CD14-positive monocyte (primary cell): ENCODE data around the gene COL6A6. TPM values are rescaled to one million over a fixed set of nuclear protein-coding genes. Genes with fewer than 3 reads are reported as not detected.

Experiments used
- DNase-seq, 3 donors: peaks; one replicate each; pipeline ENCODE4 v3.0.0-alpha.2; 2011 to 2022
- H2AFZ ChIP-seq: 2 replicates; pipeline ENCODE4 v1.6.0; 2012; ENCODE audit warnings: mild to moderate bottlenecking, low read depth, low read length, inconsistent platforms; ENCODE audit not compliant: insufficient read depth, poor library complexity, severe bottlenecking
- H3K27ac ChIP-seq, 2 donors: 1 replicate in 1 of 2; 2 replicates in 1 of 2; pipeline ENCODE4 v1.5.1; 2012 to 2013; ENCODE audit warnings: low read length in 2 of 2, control low read depth in 1 of 2, inconsistent platforms in 1 of 2, low read depth in 1 of 2, mild to moderate bottlenecking in 1 of 2
- H3K27me3 ChIP-seq, 2 donors: one replicate each; pipeline versions ENCODE4 v1.6.0 to v1.6.1; 2011 to 2013; ENCODE audit warnings: low read length in 2 of 2; ENCODE audit not compliant: control insufficient read depth in 2 of 2, insufficient read depth in 2 of 2
- H3K36me3 ChIP-seq, 2 donors: replicated peaks in 1 of 2; 1 replicate in 1 of 2; 2 replicates in 1 of 2; pipeline versions ENCODE4 v1.5.1 to v1.6.1; 2012 to 2013; ENCODE audit warnings: low read length in 2 of 2, control low read depth in 1 of 2, inconsistent platforms in 1 of 2, mild to moderate bottlenecking in 1 of 2; ENCODE audit not compliant: insufficient read depth in 2 of 2, control insufficient read depth in 1 of 2
- H3K4me1 ChIP-seq, 2 donors: 1 replicate in 1 of 2; 2 replicates in 1 of 2; pipeline versions ENCODE4 v1.5.1 to v1.6.1; 2012 to 2013; ENCODE audit warnings: low read length in 2 of 2, control low read depth in 1 of 2, inconsistent platforms in 1 of 2, mild to moderate bottlenecking in 1 of 2, moderate library complexity in 1 of 2; ENCODE audit not compliant: insufficient read depth in 2 of 2, control insufficient read depth in 1 of 2
- H3K4me2 ChIP-seq: replicated peaks from 2 replicates; pipeline ENCODE3; 2012; ENCODE audit warnings: low read length, moderate library complexity, mild to moderate bottlenecking; ENCODE audit not compliant: poor library complexity, severe bottlenecking; ENCODE audit errors: extremely low read depth
- H3K4me3 ChIP-seq, 3 experiments: fragments of 200-600 bp in 1 of 3; sonication (generic) in 1 of 3; replicated peaks in 1 of 3; 1 replicate in 2 of 3; 2 replicates in 1 of 3; pipeline ENCODE4 v1.5.1; 2011 to 2013; ENCODE audit warnings: low read length in 3 of 3, mild to moderate bottlenecking in 3 of 3, control low read depth in 2 of 3, low read depth in 2 of 3, inconsistent platforms in 1 of 3, moderate library complexity in 1 of 3
- H3K79me2 ChIP-seq: 2 replicates; pipeline ENCODE4 v1.6.0; 2012; ENCODE audit warnings: mild to moderate bottlenecking, control low read depth, inconsistent platforms, low read length, moderate library complexity; ENCODE audit not compliant: insufficient read depth
- H3K9ac ChIP-seq: 2 replicates; pipeline ENCODE4 v1.6.0; 2017; ENCODE audit warnings: low read length, mild to moderate bottlenecking; ENCODE audit not compliant: insufficient read depth, poor library complexity, severe bottlenecking
- H3K9me3 ChIP-seq, 2 donors: replicated peaks in 1 of 2; 1 replicate in 1 of 2; 2 replicates in 1 of 2; pipeline versions ENCODE4 v1.5.1 to v1.6.1; 2012 to 2013; ENCODE audit warnings: low read length in 2 of 2, control low read depth in 1 of 2; ENCODE audit not compliant: control insufficient read depth in 1 of 2, insufficient read depth in 1 of 2
- H4K20me1 ChIP-seq: 2 replicates; pipeline ENCODE4 v1.6.0; 2012; ENCODE audit warnings: mild to moderate bottlenecking, low read length, control low read depth, moderate library complexity; ENCODE audit not compliant: insufficient read depth
- H3K27ac Mint-ChIP-seq, 7 donors: one replicate each; pipeline ENCODE4 v1.8.0; 2020; ENCODE audit warnings: mild to moderate bottlenecking in 7 of 7, mixed read lengths in 7 of 7, moderate library complexity in 6 of 7, inconsistent platforms in 2 of 7
- H3K27me3 Mint-ChIP-seq, 3 donors: one replicate each; pipeline ENCODE4 v1.8.0; 2021 to 2022; ENCODE audit warnings: low read depth in 3 of 3, mild to moderate bottlenecking in 3 of 3, mixed read lengths in 3 of 3, moderate library complexity in 3 of 3, inconsistent platforms in 1 of 3
- H3K36me3 Mint-ChIP-seq, 2 donors: one replicate each; pipeline ENCODE4 v1.8.0; 2020; ENCODE audit warnings: mixed read lengths in 2 of 2, inconsistent platforms in 1 of 2, mild to moderate bottlenecking in 1 of 2
- H3K4me1 Mint-ChIP-seq: one replicate; pipeline ENCODE4 v1.8.0; 2020; ENCODE audit warnings: mild to moderate bottlenecking, mixed read lengths
- H3K4me3 Mint-ChIP-seq, 2 donors: one replicate each; pipeline ENCODE4 v1.8.0; 2020; ENCODE audit warnings: mild to moderate bottlenecking in 2 of 2, mixed read lengths in 2 of 2, moderate library complexity in 1 of 2
- H3K9me3 Mint-ChIP-seq, 7 donors: one replicate each; pipeline ENCODE4 v1.8.0; 2020 to 2022; ENCODE audit warnings: mixed read lengths in 7 of 7, mild to moderate bottlenecking in 6 of 7, moderate library complexity in 6 of 7, inconsistent platforms in 2 of 7
- WGBS: methylation state at CpG from one replicate; pipeline ENCODE4 v1.1.5; 2013; ENCODE audit warnings: missing lambda C conversion rate; ENCODE audit not compliant: insufficient coverage; 5-methylcytosine and 5-hydroxymethylcytosine counted together
- intact Hi-C, 2 donors: fragments of 100-400 bp; cut with micrococcal nuclease; formaldehyde crosslinking; loops; one replicate each; pipeline versions ENCODE4 v1.15.0 to v1.15.1; 2023
- polyA minus RNA-seq: library from RNA; depleted of rRNA, polyadenylated mRNA; stranded (reverse); fragments of >200 nt; gene quantifications from 2 replicates; pipeline ENCODE4 v1.2.3, GENCODE V29; 2012
- polyA plus RNA-seq, 3 donors: library from polyadenylated mRNA; depleted of rRNA in 1 of 3; unstranded in 2 of 3; stranded (reverse) in 1 of 3; fragments of 300-500 nt in 2 of 3; fragments of >200 nt in 1 of 3; fragmentation: Illumina TruSeq in 2 of 3; gene quantifications; 1 replicate in 2 of 3; 2 replicates in 1 of 3; pipeline ENCODE4 v1.2.3, GENCODE V29; 2012 to 2021
- total RNA-seq, 12 experiments: library from RNA in 1 of 12; stranded (reverse) in 1 of 12; fragments of 120-200 nt in 1 of 12; gene quantifications; one replicate each; pipeline ENCODE4 v1.2.4 and lab custom pipeline; 2013 to 2026; ENCODE audit warnings: mixed read lengths in 6 of 12, inconsistent platforms in 1 of 12
- TF ChIP-seq, protein P1 (sequence below): fragments of 200-600 bp; IDR thresholded peaks from one replicate; pipeline ENCODE4 v1.8.0; 2022; ENCODE audit warnings: antibody characterized with exemption, mild to moderate bottlenecking

Gene COL6A6, protein sequence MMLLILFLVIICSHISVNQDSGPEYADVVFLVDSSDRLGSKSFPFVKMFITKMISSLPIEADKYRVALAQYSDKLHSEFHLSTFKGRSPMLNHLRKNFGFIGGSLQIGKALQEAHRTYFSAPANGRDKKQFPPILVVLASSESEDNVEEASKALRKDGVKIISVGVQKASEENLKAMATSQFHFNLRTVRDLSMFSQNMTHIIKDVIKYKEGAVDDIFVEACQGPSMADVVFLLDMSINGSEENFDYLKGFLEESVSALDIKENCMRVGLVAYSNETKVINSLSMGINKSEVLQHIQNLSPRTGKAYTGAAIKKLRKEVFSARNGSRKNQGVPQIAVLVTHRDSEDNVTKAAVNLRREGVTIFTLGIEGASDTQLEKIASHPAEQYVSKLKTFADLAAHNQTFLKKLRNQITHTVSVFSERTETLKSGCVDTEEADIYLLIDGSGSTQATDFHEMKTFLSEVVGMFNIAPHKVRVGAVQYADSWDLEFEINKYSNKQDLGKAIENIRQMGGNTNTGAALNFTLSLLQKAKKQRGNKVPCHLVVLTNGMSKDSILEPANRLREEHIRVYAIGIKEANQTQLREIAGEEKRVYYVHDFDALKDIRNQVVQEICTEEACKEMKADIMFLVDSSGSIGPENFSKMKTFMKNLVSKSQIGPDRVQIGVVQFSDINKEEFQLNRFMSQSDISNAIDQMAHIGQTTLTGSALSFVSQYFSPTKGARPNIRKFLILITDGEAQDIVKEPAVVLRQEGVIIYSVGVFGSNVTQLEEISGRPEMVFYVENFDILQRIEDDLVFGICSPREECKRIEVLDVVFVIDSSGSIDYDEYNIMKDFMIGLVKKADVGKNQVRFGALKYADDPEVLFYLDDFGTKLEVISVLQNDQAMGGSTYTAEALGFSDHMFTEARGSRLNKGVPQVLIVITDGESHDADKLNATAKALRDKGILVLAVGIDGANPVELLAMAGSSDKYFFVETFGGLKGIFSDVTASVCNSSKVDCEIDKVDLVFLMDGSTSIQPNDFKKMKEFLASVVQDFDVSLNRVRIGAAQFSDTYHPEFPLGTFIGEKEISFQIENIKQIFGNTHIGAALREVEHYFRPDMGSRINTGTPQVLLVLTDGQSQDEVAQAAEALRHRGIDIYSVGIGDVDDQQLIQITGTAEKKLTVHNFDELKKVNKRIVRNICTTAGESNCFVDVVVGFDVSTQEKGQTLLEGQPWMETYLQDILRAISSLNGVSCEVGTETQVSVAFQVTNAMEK (N-terminal part only)
- total RNA-seq (2013) = 0.02 TPM
- polyA plus RNA-seq (not detected), polyA minus RNA-seq (not detected in 2 replicates), total RNA-seq (lab: John Stamatoyannopoulos, UW) (0 to 4.2 (median 0.17) reads per million in 11 experiments)

- TF ChIP-seq, protein P1, sequence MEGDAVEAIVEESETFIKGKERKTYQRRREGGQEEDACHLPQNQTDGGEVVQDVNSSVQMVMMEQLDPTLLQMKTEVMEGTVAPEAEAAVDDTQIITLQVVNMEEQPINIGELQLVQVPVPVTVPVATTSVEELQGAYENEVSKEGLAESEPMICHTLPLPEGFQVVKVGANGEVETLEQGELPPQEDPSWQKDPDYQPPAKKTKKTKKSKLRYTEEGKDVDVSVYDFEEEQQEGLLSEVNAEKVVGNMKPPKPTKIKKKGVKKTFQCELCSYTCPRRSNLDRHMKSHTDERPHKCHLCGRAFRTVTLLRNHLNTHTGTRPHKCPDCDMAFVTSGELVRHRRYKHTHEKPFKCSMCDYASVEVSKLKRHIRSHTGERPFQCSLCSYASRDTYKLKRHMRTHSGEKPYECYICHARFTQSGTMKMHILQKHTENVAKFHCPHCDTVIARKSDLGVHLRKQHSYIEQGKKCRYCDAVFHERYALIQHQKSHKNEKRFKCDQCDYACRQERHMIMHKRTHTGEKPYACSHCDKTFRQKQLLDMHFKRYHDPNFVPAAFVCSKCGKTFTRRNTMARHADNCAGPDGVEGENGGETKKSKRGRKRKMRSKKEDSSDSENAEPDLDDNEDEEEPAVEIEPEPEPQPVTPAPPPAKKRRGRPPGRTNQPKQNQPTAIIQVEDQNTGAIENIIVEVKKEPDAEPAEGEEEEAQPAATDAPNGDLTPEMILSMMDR = no peak
Observed at GRCh38 chr3:130516645-130517512, at the start of gene COL6A6. COL6A6 (plus strand) TSS chr3:130517177; CDS start chr3:130560365, 43,188 bp downstream.

More at GRCh38 chr3:130516645-130517512, at the start of gene COL6A6:
- H3K4me1 Mint-ChIP-seq = no peaks in the 10 kb centered on the region
- H3K4me3 Mint-ChIP-seq = peak within 1 kb of the TSS in 1 of 2 donors; percentile 67
- Histone ChIP-seq H3K4me3 (no peak within 1 kb of the TSS), H3K4me2 (no peak within 1 kb of the TSS), H3K36me3 (no peaks in the 10 kb centered on the region), H3K9ac (no peak within 1 kb of the TSS), H3K9me3 (no peaks in the 10 kb centered on the region), H3K4me1 (no peaks in the 10 kb centered on the region), H2AFZ (no peak within 1 kb of the TSS), H4K20me1 (no peaks in the 10 kb centered on the region), H3K27ac (no peak within 1 kb of the TSS), H3K79me2 (no peaks in the 10 kb centered on the region), H3K27me3 (peaks cover 24 to 30% of the 10 kb centered on the region in 2 donors)
- H3K27me3 Mint-ChIP-seq = peaks cover 21 to 37% (median 28%) of the 10 kb centered on the region in 3 donors
- H3K36me3 Mint-ChIP-seq = peaks cover 0 to 2% of the 10 kb centered on the region in 2 donors
- peaks cover 0 to 5% (median 2%) of the 10 kb centered on the region in 7 donors for H3K9me3 Mint-ChIP-seq
- no peak for DNase-seq
- no peak within 1 kb of the TSS for H3K27ac Mint-ChIP-seq
- 2% methylated on average over 45 of the region's 58 CpGs for WGBS
- intact Hi-C loops = no loop called here
